ENCODE results near the gene SLITRK1. TPM values are rescaled to one million over a fixed set of nuclear protein-coding genes. Genes with fewer than 3 reads are reported as not detected.

SLITRK1 gene
- total and polyA plus RNA-seq, 2 experiments from 2014 or later, result not detected

DNA sequence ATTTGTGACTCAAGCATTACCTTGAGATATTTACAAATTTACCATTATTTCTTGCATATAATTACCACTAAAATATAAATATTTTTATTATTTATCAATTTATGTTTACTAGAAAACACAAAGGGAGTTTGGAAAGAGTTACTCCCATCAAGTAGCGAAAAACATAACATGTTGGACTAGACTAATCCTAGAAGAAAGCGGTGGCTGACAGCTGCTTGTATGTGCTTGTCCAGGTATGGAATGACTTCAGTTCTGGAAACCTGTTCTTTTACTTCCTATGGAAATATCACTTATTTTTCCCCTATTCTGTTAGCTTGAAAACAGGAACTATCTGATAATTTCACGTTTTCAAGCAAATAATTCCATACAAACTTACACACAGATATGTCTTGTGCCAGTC lies 28.5 kb downstream of the SLITRK1 start:
- H3K4me1 ChIP-seq (ENCODE audit: low read depth), result no peaks in the 10 kb centered on the region
- no peak for DNase-seq (ENCODE audit: low read depth in 1 of 2, low spot score in 1 of 2)
- no peak overlapping the region for H3K27ac ChIP-seq
- no peaks in the 10 kb centered on the region for H3K36me3 ChIP-seq
- TF ChIP-seq, protein P1, sequence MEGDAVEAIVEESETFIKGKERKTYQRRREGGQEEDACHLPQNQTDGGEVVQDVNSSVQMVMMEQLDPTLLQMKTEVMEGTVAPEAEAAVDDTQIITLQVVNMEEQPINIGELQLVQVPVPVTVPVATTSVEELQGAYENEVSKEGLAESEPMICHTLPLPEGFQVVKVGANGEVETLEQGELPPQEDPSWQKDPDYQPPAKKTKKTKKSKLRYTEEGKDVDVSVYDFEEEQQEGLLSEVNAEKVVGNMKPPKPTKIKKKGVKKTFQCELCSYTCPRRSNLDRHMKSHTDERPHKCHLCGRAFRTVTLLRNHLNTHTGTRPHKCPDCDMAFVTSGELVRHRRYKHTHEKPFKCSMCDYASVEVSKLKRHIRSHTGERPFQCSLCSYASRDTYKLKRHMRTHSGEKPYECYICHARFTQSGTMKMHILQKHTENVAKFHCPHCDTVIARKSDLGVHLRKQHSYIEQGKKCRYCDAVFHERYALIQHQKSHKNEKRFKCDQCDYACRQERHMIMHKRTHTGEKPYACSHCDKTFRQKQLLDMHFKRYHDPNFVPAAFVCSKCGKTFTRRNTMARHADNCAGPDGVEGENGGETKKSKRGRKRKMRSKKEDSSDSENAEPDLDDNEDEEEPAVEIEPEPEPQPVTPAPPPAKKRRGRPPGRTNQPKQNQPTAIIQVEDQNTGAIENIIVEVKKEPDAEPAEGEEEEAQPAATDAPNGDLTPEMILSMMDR (IDR thresholded peaks at IDR 0.05; ENCODE audit: low read depth, low read length), result no peak
- H3K9me3 ChIP-seq (ENCODE audit: low read depth), result no peaks in the 10 kb centered on the region
- no peaks in the 10 kb centered on the region for H3K27me3 ChIP-seq
- H3K4me3 ChIP-seq, result no peak overlapping the region

DNA sequence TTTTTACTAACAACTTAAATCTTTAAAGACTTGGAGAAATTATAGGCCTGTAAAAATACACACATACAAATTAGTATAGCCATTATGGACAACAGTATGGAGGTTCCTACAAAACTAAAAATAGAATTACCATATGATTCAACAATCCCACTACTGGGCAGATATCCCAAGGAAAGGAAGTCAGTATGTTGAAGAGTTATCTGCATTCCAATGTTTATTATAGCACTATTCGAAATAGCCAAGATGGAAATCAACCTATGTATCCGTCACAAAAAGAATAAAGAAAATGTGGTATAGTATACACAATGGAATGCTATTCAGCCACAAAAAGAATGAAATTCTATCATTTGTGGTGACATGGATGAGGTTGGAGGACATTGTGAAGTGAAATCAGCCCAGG lies 37.2 kb downstream of the SLITRK1 start:
- DNase-seq (ENCODE audit: low read depth in 1 of 2, low spot score in 1 of 2), result no peak
- no peaks in the 10 kb centered on the region for H3K36me3 ChIP-seq

GRCh38 chr13:83839146-83839545 lies 43.1 kb downstream of the SLITRK1 start:
- Histone ChIP-seq H3K27ac (no peak overlapping the region), H3K4me3 (no peak overlapping the region), H3K9me3 (ENCODE audit: low read depth) (no peaks in the 10 kb centered on the region), H3K4me1 (ENCODE audit: low read depth) (no peaks in the 10 kb centered on the region), H3K27me3 (no peaks in the 10 kb centered on the region), H3K36me3 (no peaks in the 10 kb centered on the region)
- TF ChIP-seq, protein P1 (IDR thresholded peaks at IDR 0.05; ENCODE audit: low read depth, low read length), result no peak
- DNase-seq (ENCODE audit: low read depth in 1 of 2, low spot score in 1 of 2), result no peak

More for the DNA sequence above, 37.2 kb downstream of the SLITRK1 start:
- Histone ChIP-seq H3K27ac (no peak overlapping the region), H3K27me3 (no peaks in the 10 kb centered on the region), H3K9me3 (ENCODE audit: low read depth) (no peaks in the 10 kb centered on the region), H3K4me1 (ENCODE audit: low read depth) (no peaks in the 10 kb centered on the region), H3K4me3 (no peak overlapping the region)
- TF ChIP-seq, protein P1 (IDR thresholded peaks at IDR 0.05; ENCODE audit: low read depth, low read length), result no peak

DNA sequence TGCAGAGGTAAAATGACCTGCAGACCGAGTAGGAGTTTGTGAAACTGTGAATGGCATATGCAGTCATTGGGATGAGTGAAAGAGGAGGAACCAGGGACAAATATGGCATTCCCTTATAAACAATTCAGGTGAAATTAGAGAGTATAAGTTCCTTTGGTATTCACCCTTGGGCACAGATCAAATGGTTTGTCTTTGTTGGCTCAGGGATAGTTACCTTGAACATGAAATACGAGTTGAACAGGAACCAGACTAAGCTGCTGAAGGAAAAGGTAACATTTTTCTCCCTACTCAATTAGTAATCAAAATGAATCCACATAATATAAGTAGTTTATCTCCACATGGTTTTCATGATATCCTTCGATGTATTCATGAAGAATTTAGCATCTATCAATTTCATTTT lies 50.5 kb downstream of the SLITRK1 start:
- no peaks in the 10 kb centered on the region for H3K36me3 ChIP-seq
- H3K4me1 ChIP-seq (ENCODE audit: low read depth), result no peaks in the 10 kb centered on the region
- no peak overlapping the region for H3K27ac ChIP-seq
- no peaks in the 10 kb centered on the region for H3K27me3 ChIP-seq
- H3K9me3 ChIP-seq (ENCODE audit: low read depth), result no peaks in the 10 kb centered on the region
- TF ChIP-seq, protein P1 (IDR thresholded peaks at IDR 0.05; ENCODE audit: low read depth, low read length), result no peak
- H3K4me3 ChIP-seq, result no peak overlapping the region
- no peak for DNase-seq (ENCODE audit: low read depth in 1 of 2, low spot score in 1 of 2)

GRCh38 chr13:83829810-83830209 lies 52.5 kb downstream of the SLITRK1 start:
- Histone ChIP-seq H3K27me3 (no peaks in the 10 kb centered on the region), H3K36me3 (no peaks in the 10 kb centered on the region), H3K4me1 (ENCODE audit: low read depth) (no peaks in the 10 kb centered on the region), H3K4me3 (no peak overlapping the region), H3K27ac (no peak overlapping the region), H3K9me3 (ENCODE audit: low read depth) (no peaks in the 10 kb centered on the region)
- no peak for DNase-seq (ENCODE audit: low read depth in 1 of 2, low spot score in 1 of 2)
- TF ChIP-seq, protein P1 (IDR thresholded peaks at IDR 0.05; ENCODE audit: low read depth, low read length), result no peak

- no peaks in the 10 kb centered on the region for H3K36me3 ChIP-seq
- DNase-seq (ENCODE audit: low read depth in 1 of 2, low spot score in 1 of 2), result no peak
- H3K9me3 ChIP-seq (ENCODE audit: low read depth), result no peaks in the 10 kb centered on the region
- TF ChIP-seq, protein P1 (IDR thresholded peaks at IDR 0.05; ENCODE audit: low read depth, low read length), result no peak
- H3K27me3 ChIP-seq, result no peaks in the 10 kb centered on the region
- H3K4me3 ChIP-seq, result no peak overlapping the region
- no peaks in the 10 kb centered on the region for H3K4me1 ChIP-seq (ENCODE audit: low read depth)
- H3K27ac ChIP-seq, result no peak overlapping the region
These were observed 54.9 kb downstream of the SLITRK1 start for GRCh38 chr13:83827338-83827737.

Data from cardiac muscle cell (in vitro differentiated cells and primary cell).